GM12878 (cell line): ENCODE data around the gene CMSS1. TPM values are rescaled to one million over a fixed set of nuclear protein-coding genes. Genes with fewer than 3 reads are reported as not detected.

ENCODE experiments used
- ATAC-seq: fragments of 200-7000 bp; cut with Tn5 transposase; 3 replicates; pipeline ENCODE4 v1.9.1; 2020; ENCODE audit warnings: mild to moderate bottlenecking, moderate library complexity
- BruUV-seq: library from RNA; stranded (reverse); fragments of 400-500 nt; replicated peaks from 2 replicates; lab custom pipeline; 2021; lab: Mats Ljungman, UMichigan
- CTCF ChIA-PET: fragments of 300-600 bp; sonication (Branson Sonifier 250); formaldehyde crosslinking; extraction: SDS; loops from one replicate; lab custom pipeline; 2021; ENCODE audit warnings: inconsistent platforms; lab: Yijun Ruan, JAX
- POLR2A ChIA-PET: fragments of 350-600 bp; formaldehyde crosslinking; extraction: SDS; loops from one replicate; lab custom pipeline; 2021; ENCODE audit warnings: inconsistent platforms; lab: Charles Lee
- RAD21 ChIA-PET: fragments of 300-600 bp; sonication (Branson Sonifier 250); formaldehyde crosslinking; loops from one replicate; lab custom pipeline; 2023; ENCODE audit warnings: antibody characterized with exemption; ENCODE audit not compliant: unreplicated experiment; lab: Charles Lee
- SMC1A ChIA-PET: fragments of 300-600 bp; sonication (Branson Sonifier 250); formaldehyde crosslinking; loops from one replicate; lab custom pipeline; 2023; ENCODE audit not compliant: unreplicated experiment, uncharacterized antibody; lab: Charles Lee
- DNase-seq: peaks from one replicate; pipeline ENCODE4 v3.0.0-alpha.2; 2011; ENCODE audit warnings: low read depth, low spot score
- FAIRE-seq: peaks from 3 replicates; lab custom pipeline; 2011; peaks lifted over from hg19 to GRCh38; lab: Jason Lieb, UNC
- H2AFZ ChIP-seq: 2 replicates; pipeline ENCODE4 v1.6.0; 2011; ENCODE audit warnings: low read depth, low read length, control low read depth; ENCODE audit not compliant: control insufficient read depth
- H3K27ac ChIP-seq: 2 replicates; pipeline ENCODE4 v1.5.1; 2011; ENCODE audit warnings: control low read depth; ENCODE audit not compliant: control insufficient read depth, insufficient read depth
- H3K27me3 ChIP-seq, 2 experiments: replicated peaks in 1 of 2; 2 replicates each; pipeline versions ENCODE4 v1.6.0 to v1.6.1; 2011; ENCODE audit warnings: low read length in 1 of 2; ENCODE audit not compliant: control insufficient read depth in 2 of 2, insufficient read depth in 2 of 2
- H3K36me3 ChIP-seq, 2 experiments: 2 replicates each; pipeline ENCODE4 v1.5.1; 2011; ENCODE audit warnings: low read length in 1 of 2; ENCODE audit not compliant: control insufficient read depth in 2 of 2, insufficient read depth in 2 of 2
- H3K4me1 ChIP-seq: 2 replicates; pipeline ENCODE4 v1.6.1; 2011; ENCODE audit warnings: mild to moderate bottlenecking, low read length, moderate library complexity, mixed read lengths; ENCODE audit not compliant: control insufficient read depth, insufficient read depth
- H3K4me2 ChIP-seq: 2 replicates; pipeline ENCODE4 v1.6.0; 2011; ENCODE audit warnings: control low read depth; ENCODE audit not compliant: control insufficient read depth, insufficient read depth
- H3K4me3 ChIP-seq: fragments of 200-600 bp; sonication (generic); 2 replicates; pipeline ENCODE4 v1.5.1; 2016
- H3K79me2 ChIP-seq: 2 replicates; pipeline ENCODE4 v1.6.0; 2011; ENCODE audit warnings: low read length; ENCODE audit not compliant: control insufficient read depth, insufficient read depth
- H3K9ac ChIP-seq: 2 replicates; pipeline ENCODE4 v1.8.0; 2011; ENCODE audit warnings: low read length, control low read depth, mixed read lengths; ENCODE audit not compliant: control insufficient read depth, insufficient read depth
- H3K9me3 ChIP-seq: replicated peaks from 3 replicates; pipeline ENCODE4 v1.5.1; 2011; ENCODE audit warnings: mild to moderate bottlenecking, low read length; ENCODE audit not compliant: control insufficient read depth, insufficient read depth
- H4K20me1 ChIP-seq: 2 replicates; pipeline ENCODE4 v1.6.0; 2011; ENCODE audit not compliant: control insufficient read depth, insufficient read depth
- ASH2L ChIP-seq: fragments of 300-600, 200-600 bp; sonication (generic); IDR thresholded peaks from 2 replicates; pipeline ENCODE4 v1.6.1; 2017; ENCODE audit warnings: low read depth, mild to moderate bottlenecking, borderline replicate concordance
- ESRRA ChIP-seq: IDR thresholded peaks from 2 replicates; pipeline ENCODE4 v1.6.1; 2012; ENCODE audit warnings: mild to moderate bottlenecking, low read length, improper control_type of control experiment
- ETV6 ChIP-seq, 2 experiments: fragments of 450-650 bp in 1 of 2; IDR thresholded peaks in 1 of 2; conservative IDR thresholded peaks in 1 of 2; 2 replicates each; pipeline ENCODE4 v1.6.1; 2014; ENCODE audit warnings: antibody characterized with exemption in 1 of 2, borderline replicate concordance in 1 of 2, low read depth in 1 of 2, mild to moderate bottlenecking in 1 of 2, moderate library complexity in 1 of 2
- FOXM1 ChIP-seq: IDR thresholded peaks from 2 replicates; pipeline ENCODE4 v1.6.1; 2012; ENCODE audit warnings: low read depth, mild to moderate bottlenecking, inconsistent platforms, low read length, moderate library complexity
- IKZF1 ChIP-seq: fragments of 450-650 bp; conservative IDR thresholded peaks from 2 replicates; pipeline ENCODE4 v1.6.1; 2017; ENCODE audit warnings: antibody characterized with exemption, mild to moderate bottlenecking
- MAX ChIP-seq: IDR thresholded peaks from 2 replicates; pipeline ENCODE4 v1.6.1; 2012; ENCODE audit warnings: low read depth, low read length, improper control_type of control experiment
- MYB ChIP-seq: fragments of 150-350 bp; IDR thresholded peaks from 2 replicates; pipeline ENCODE4 v1.6.1; 2014; ENCODE audit warnings: mild to moderate bottlenecking, low read depth, low read length, borderline replicate concordance
- NFYB ChIP-seq: IDR thresholded peaks from 2 replicates; pipeline ENCODE4 v1.6.1; 2011; ENCODE audit warnings: low read depth, mild to moderate bottlenecking, low read length, improper control_type of control experiment, moderate library complexity; ENCODE audit not compliant: insufficient read depth
- NR2C1 ChIP-seq: fragments of 450-650 bp; IDR thresholded peaks from 2 replicates; pipeline ENCODE4 v1.6.1; 2017; ENCODE audit warnings: antibody characterized with exemption, mild to moderate bottlenecking, moderate library complexity
- POLR2A ChIP-seq: IDR thresholded peaks from 2 replicates; pipeline ENCODE4 v1.6.1; 2011; ENCODE audit warnings: low read depth, mild to moderate bottlenecking, low read length
- TAF1 ChIP-seq: IDR thresholded peaks from 2 replicates; pipeline ENCODE4 v1.6.1; 2011; ENCODE audit warnings: mild to moderate bottlenecking, low read depth, low read length, borderline replicate concordance
- USF1 ChIP-seq: IDR thresholded peaks from 2 replicates; pipeline ENCODE4 v1.6.1; 2011; ENCODE audit warnings: borderline replicate concordance, low read depth, mild to moderate bottlenecking, moderate library complexity, mixed read lengths, low read length; ENCODE audit not compliant: insufficient read depth; ENCODE audit errors: extremely low read length
- ZSCAN29 ChIP-seq: fragments of 450-650 bp; IDR thresholded peaks from 2 replicates; pipeline ENCODE4 v1.6.1; 2017; ENCODE audit warnings: mild to moderate bottlenecking, moderate library complexity
- WGBS: methylation state at CpG from one replicate; pipeline ENCODE4 v1.1.6; 2016; ENCODE audit warnings: low lambda C conversion rate; ENCODE audit not compliant: insufficient replicate concordance, insufficient coverage; ENCODE audit errors: missing lambda C conversion rate; 5-methylcytosine and 5-hydroxymethylcytosine counted together
- in situ Hi-C: fragments of 300-500 bp; cut with MboI; formaldehyde crosslinking; loops from 9 replicates; pipeline ENCODE4 v1.14.3; 2018; ENCODE audit warnings: mixed read lengths
- intact Hi-C: fragments of 100-400 bp; cut with micrococcal nuclease; formaldehyde crosslinking; loops from one replicate; pipeline ENCODE4 v1.14.2; 2022; ENCODE audit not compliant: unreplicated experiment
- polyA plus RNA-seq, 11 experiments: library from polyadenylated mRNA; depleted of rRNA in 4 of 11; unstranded in 6 of 11; stranded (reverse) in 5 of 11; fragments of >200 nt; fragmentation: Nextera tagmentation in 4 of 11; fragmentation: Illumina TruSeq in 1 of 11; extraction: Ambion mirVana in 4 of 11; extraction: Trizol in 1 of 11; gene quantifications; 1 replicate in 1 of 11; 2 replicates in 10 of 11; pipeline versions ENCODE4 v1.2.1 to v1.2.3, GENCODE V29; 2011 to 2016; ENCODE audit warnings: inconsistent platforms in 2 of 11, missing spikeins in 2 of 11, low read depth in 1 of 11
- total RNA-seq, 4 experiments: library from RNA; depleted of rRNA in 3 of 4; stranded (reverse); fragments of >200 nt in 3 of 4; fragmentation: Illumina TruSeq in 1 of 4; extraction: Trizol in 1 of 4; gene quantifications; 2 replicates each; pipeline versions ENCODE4 v1.2.1 to v1.2.3, GENCODE V29; 2013 to 2021
- TF ChIP-seq, protein P1 (sequence below): IDR thresholded peaks from 2 replicates; pipeline ENCODE4 v1.6.1; 2012; ENCODE audit warnings: low read depth, low read length, improper control_type of control experiment

The CMSS1 gene
- total and polyA plus RNA-seq, 10 of the 15 experiments (the other 5 are each of a cell fraction or from before 2014, with no cell fraction given): 31.0 to 118 (median 70.1) TPM

DNA sequence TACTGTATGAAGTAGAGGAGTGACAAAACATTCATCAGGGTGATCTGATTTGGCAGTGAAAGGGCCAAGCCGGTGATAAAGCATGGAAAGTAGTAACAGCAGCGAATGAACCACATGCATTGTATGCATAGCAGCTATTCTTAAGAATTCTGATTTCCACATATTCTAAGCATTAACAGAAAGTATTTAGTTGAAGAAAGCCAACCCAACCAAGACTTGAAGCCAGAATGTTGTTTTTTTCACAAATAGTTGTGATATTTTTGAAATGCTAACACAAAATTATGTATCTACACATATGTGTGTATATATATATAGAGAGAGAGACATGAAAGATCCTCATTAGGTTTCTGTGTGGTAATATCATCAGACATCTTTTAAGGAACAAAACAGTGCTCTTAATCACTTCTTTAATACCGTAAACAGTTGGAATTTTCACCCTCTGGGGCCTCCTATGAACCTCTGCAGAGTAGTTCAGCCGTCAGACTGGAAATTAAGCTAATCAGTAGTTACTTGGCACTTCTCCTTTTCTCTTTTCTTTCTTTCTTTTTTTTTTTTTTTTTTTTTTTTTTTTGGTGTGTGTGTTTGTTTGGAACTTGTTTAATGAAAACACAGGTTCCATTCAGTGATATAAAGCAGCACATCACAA is 139.6 kb downstream of the CMSS1 start:
- Histone ChIP-seq H3K36me3 (no peaks in the 10 kb centered on the region), H3K4me1 (no peaks in the 10 kb centered on the region), H3K9me3 (no peaks in the 10 kb centered on the region), H3K4me2 (no peak overlapping the region), H4K20me1 (no peaks in the 10 kb centered on the region), H3K27me3 (no peaks in the 10 kb centered on the region), H3K9ac (no peak overlapping the region), H3K4me3 (no peak overlapping the region), H3K27ac (no peak overlapping the region), H2AFZ (no peak overlapping the region), H3K79me2 (no peaks in the 10 kb centered on the region)
- ATAC-seq (no peak), DNase-seq (no peak), FAIRE-seq (no peak)
- ChIA-PET POLR2A (interaction anchor here (0.6 to 1.3 kb wide), 3 partner anchors 10 to 19 kb away, joined by 3 read pairs; no protein-coding TSS in a partner anchor), CTCF (interaction anchor here (1.0 to 1.6 kb wide), 3 partner anchors 14 to 126 kb away, joined by 3 to 5 read pairs (median 4); no protein-coding TSS in a partner anchor), RAD21 (no interaction called here), SMC1A (interaction anchor here (0.6 to 1.4 kb wide), 3 partner anchors 12 to 83 kb away, joined by 3 to 6 read pairs (median 4); no protein-coding TSS in a partner anchor)
- over 99% methylated on average over 4 of the region's 4 CpGs for whole genome bisulfite sequencing
- intact Hi-C loops: no loop called here
- TF ChIP-seq MYB: no peak
- TF ChIP-seq ETV6 (conservative IDR thresholded peaks at IDR 0.05 in 1 of 2, IDR thresholded peaks at IDR 0.05 in 1 of 2; ENCODE audit: borderline replicate concordance in 1 of 2, low read depth in 1 of 2): no peak
- TF ChIP-seq FOXM1: no peak
- no peak for TF ChIP-seq TAF1
- TF ChIP-seq USF1: no peak
- no peak for TF ChIP-seq MAX
- TF ChIP-seq ZSCAN29: no peak
- TF ChIP-seq NR2C1: no peak
- TF ChIP-seq IKZF1: no peak
- no peak for TF ChIP-seq ESRRA
- TF ChIP-seq, protein P1, sequence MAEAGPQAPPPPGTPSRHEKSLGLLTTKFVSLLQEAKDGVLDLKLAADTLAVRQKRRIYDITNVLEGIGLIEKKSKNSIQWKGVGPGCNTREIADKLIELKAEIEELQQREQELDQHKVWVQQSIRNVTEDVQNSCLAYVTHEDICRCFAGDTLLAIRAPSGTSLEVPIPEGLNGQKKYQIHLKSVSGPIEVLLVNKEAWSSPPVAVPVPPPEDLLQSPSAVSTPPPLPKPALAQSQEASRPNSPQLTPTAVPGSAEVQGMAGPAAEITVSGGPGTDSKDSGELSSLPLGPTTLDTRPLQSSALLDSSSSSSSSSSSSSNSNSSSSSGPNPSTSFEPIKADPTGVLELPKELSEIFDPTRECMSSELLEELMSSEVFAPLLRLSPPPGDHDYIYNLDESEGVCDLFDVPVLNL: no peak
- TF ChIP-seq POLR2A: no peak
- TF ChIP-seq ASH2L: no peak
- TF ChIP-seq NFYB: no peak
- in situ Hi-C loops: no loop called here
- no TSS peak for BruUV-seq
